Astrocyte (in vitro differentiated cells and primary cell): ENCODE measurements around the gene MOB1A. TPM values are rescaled to one million over a fixed set of nuclear protein-coding genes. Genes with fewer than 3 reads are reported as not detected.

ENCODE experiments used
- DNase-seq: peaks from one replicate; pipeline ENCODE4 v3.0.0-alpha.2; 2010; ENCODE audit warnings: low read depth
- FAIRE-seq: peaks from 2 replicates; lab custom pipeline; 2011; peaks lifted over from hg19 to GRCh38; lab: Jason Lieb, UNC
- H2AFZ ChIP-seq: 2 replicates; pipeline ENCODE4 v1.6.0; 2012; ENCODE audit warnings: low read depth, low read length, inconsistent platforms
- H3K27ac ChIP-seq: 2 replicates; pipeline ENCODE4 v1.5.1; 2011; ENCODE audit warnings: low read depth, low read length, inconsistent platforms
- H3K27me3 ChIP-seq: 2 replicates; pipeline ENCODE4 v1.6.0; 2011; ENCODE audit warnings: low read length, inconsistent platforms; ENCODE audit not compliant: insufficient read depth
- H3K36me3 ChIP-seq: 2 replicates; pipeline ENCODE4 v1.5.1; 2011; ENCODE audit warnings: low read length, inconsistent platforms; ENCODE audit not compliant: insufficient read depth
- H3K4me1 ChIP-seq: 2 replicates; pipeline ENCODE4 v1.5.1; 2011; ENCODE audit warnings: low read length, inconsistent platforms; ENCODE audit not compliant: insufficient read depth
- H3K4me2 ChIP-seq: 2 replicates; pipeline ENCODE4 v1.6.0; 2012; ENCODE audit warnings: low read length, inconsistent platforms
- H3K4me3 ChIP-seq: 2 replicates; pipeline ENCODE4 v1.5.1; 2011; ENCODE audit warnings: low read depth, mild to moderate bottlenecking, low read length, inconsistent platforms; ENCODE audit not compliant: insufficient read depth
- H3K79me2 ChIP-seq: 2 replicates; pipeline ENCODE4 v1.6.0; 2012; ENCODE audit warnings: mild to moderate bottlenecking, low read length, inconsistent platforms; ENCODE audit not compliant: insufficient read depth
- H3K9ac ChIP-seq: 2 replicates; pipeline ENCODE4 v1.6.0; 2012; ENCODE audit warnings: mild to moderate bottlenecking, low read length, inconsistent platforms
- H3K9me3 ChIP-seq: 2 replicates; pipeline ENCODE4 v1.5.1; 2012; ENCODE audit warnings: low read depth, mild to moderate bottlenecking, low read length, inconsistent platforms; ENCODE audit not compliant: insufficient read depth
- H4K20me1 ChIP-seq: 2 replicates; pipeline ENCODE4 v1.6.0; 2012; ENCODE audit warnings: low read length, inconsistent platforms; ENCODE audit not compliant: insufficient read depth
- H3K27ac Mint-ChIP-seq: one replicate; pipeline ENCODE4 v1.8.0; 2021; ENCODE audit warnings: mild to moderate bottlenecking, mixed read lengths; ENCODE audit not compliant: unreplicated experiment
- H3K27me3 Mint-ChIP-seq: one replicate; pipeline ENCODE4 v1.8.0; 2021; ENCODE audit warnings: low read depth, mixed read lengths; ENCODE audit not compliant: unreplicated experiment
- H3K36me3 Mint-ChIP-seq: one replicate; pipeline ENCODE4 v1.8.0; 2021; ENCODE audit warnings: low read depth, mixed read lengths; ENCODE audit not compliant: unreplicated experiment
- H3K4me1 Mint-ChIP-seq: one replicate; pipeline ENCODE4 v1.8.0; 2021; ENCODE audit warnings: low read depth, mixed read lengths; ENCODE audit not compliant: unreplicated experiment
- H3K4me3 Mint-ChIP-seq: one replicate; pipeline ENCODE4 v1.8.0; 2021; ENCODE audit warnings: mild to moderate bottlenecking, moderate library complexity, mixed read lengths; ENCODE audit not compliant: unreplicated experiment
- H3K9me3 Mint-ChIP-seq: one replicate; pipeline ENCODE4 v1.8.0; 2021; ENCODE audit warnings: mild to moderate bottlenecking, mixed read lengths; ENCODE audit not compliant: unreplicated experiment
- EZH2 ChIP-seq: IDR thresholded peaks from 2 replicates; pipeline ENCODE4 v1.6.1; 2012; ENCODE audit warnings: mild to moderate bottlenecking, low read length, inconsistent platforms; ENCODE audit not compliant: insufficient read depth
- total RNA-seq: library from RNA; stranded (reverse); gene quantifications from 2 replicates; pipeline ENCODE4 v1.2.1, GENCODE V29; 2021
- TF ChIP-seq, protein P1 (sequence below): IDR thresholded peaks from 2 replicates; pipeline ENCODE4 v1.5.1; 2011; ENCODE audit warnings: low read depth, mild to moderate bottlenecking, inconsistent platforms, low read length, moderate library complexity; ENCODE audit not compliant: insufficient read depth

Gene MOB1A
- total RNA-seq, 1 donor from 2014 or later: 116 TPM

DNA sequence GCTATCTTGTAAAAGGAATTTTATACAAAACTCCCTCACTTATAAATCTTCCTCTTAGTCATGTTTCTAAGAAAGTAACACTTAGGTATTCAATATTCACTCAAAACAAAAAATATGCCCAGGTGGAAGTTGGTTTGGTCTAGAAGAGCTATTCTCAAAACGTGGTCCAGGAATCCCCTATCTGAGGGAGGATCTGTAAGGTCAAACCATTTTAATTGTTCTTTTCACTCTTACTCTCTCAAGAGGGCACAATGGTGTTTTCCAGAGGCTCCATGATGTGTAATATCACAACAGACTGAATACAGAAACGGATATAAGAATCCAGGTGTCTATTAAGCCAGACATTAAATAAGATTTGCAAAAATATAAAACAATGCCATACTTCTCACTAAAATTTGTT, 9.9 kb downstream of the MOB1A start:
- no peaks in the 10 kb centered on the region for H3K4me1 ChIP-seq
- H3K9ac ChIP-seq: no peak overlapping the region
- Mint-ChIP-seq H3K4me1 (no peaks in the 10 kb centered on the region), H3K9me3 (no peaks in the 10 kb centered on the region), H3K27ac (no peak overlapping the region), H3K27me3 (no peaks in the 10 kb centered on the region), H3K4me3 (no peak overlapping the region), H3K36me3 (peaks cover 6% of the 10 kb centered on the region)
- FAIRE-seq: no peak
- H3K27me3 ChIP-seq: no peaks in the 10 kb centered on the region
- H3K9me3 ChIP-seq: no peaks in the 10 kb centered on the region
- H3K27ac ChIP-seq: no peak overlapping the region
- H3K79me2 ChIP-seq: peaks cover 60% of the 10 kb centered on the region
- no peak overlapping the region for H2AFZ ChIP-seq
- H3K4me2 ChIP-seq: no peak overlapping the region
- peaks cover 50% of the 10 kb centered on the region for H3K36me3 ChIP-seq
- DNase-seq: no peak
- no peak overlapping the region for H3K4me3 ChIP-seq
- no peak for TF ChIP-seq EZH2
- TF ChIP-seq, protein P1, sequence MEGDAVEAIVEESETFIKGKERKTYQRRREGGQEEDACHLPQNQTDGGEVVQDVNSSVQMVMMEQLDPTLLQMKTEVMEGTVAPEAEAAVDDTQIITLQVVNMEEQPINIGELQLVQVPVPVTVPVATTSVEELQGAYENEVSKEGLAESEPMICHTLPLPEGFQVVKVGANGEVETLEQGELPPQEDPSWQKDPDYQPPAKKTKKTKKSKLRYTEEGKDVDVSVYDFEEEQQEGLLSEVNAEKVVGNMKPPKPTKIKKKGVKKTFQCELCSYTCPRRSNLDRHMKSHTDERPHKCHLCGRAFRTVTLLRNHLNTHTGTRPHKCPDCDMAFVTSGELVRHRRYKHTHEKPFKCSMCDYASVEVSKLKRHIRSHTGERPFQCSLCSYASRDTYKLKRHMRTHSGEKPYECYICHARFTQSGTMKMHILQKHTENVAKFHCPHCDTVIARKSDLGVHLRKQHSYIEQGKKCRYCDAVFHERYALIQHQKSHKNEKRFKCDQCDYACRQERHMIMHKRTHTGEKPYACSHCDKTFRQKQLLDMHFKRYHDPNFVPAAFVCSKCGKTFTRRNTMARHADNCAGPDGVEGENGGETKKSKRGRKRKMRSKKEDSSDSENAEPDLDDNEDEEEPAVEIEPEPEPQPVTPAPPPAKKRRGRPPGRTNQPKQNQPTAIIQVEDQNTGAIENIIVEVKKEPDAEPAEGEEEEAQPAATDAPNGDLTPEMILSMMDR: no peak
- H4K20me1 ChIP-seq: peaks cover 28% of the 10 kb centered on the region

DNA sequence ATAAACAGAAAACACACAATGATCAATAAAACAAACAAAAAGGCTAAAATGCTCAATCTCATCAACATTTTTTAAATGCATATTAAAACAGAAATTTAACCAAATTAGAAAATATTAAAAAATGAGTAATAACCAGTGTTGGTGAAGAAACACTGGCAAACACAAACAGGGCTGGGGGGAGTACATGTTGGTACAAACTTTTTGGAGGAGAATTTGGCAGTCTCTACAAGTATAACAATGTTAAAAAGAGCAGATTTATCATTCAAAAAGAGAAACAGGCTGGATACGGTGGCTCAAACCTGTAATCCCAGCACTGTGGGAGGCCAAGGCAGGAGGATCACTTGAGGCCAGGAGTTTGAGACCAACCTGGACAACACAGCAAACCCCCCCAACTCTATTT, 13.9 kb downstream of the MOB1A start:
- no peaks in the 10 kb centered on the region for H3K27me3 ChIP-seq
- no peak overlapping the region for H3K4me2 ChIP-seq
- FAIRE-seq: no peak
- no peak overlapping the region for H3K27ac ChIP-seq
- H3K4me1 ChIP-seq: no peaks in the 10 kb centered on the region
- H3K9ac ChIP-seq: no peak overlapping the region
- H4K20me1 ChIP-seq: peaks cover 28% of the 10 kb centered on the region
- no peaks in the 10 kb centered on the region for H3K9me3 ChIP-seq
- H3K36me3 Mint-ChIP-seq: peaks cover 8% of the 10 kb centered on the region
- no peak overlapping the region for H3K27ac Mint-ChIP-seq
- no peaks in the 10 kb centered on the region for H3K4me1 Mint-ChIP-seq
- no peaks in the 10 kb centered on the region for H3K9me3 Mint-ChIP-seq
- H3K27me3 Mint-ChIP-seq: no peaks in the 10 kb centered on the region
- TF ChIP-seq EZH2: no peak
- TF ChIP-seq, protein P1: no peak
- no peak for DNase-seq
- H3K4me3 Mint-ChIP-seq: no peak overlapping the region
- H3K36me3 ChIP-seq: peaks cover 41% of the 10 kb centered on the region
- no peak overlapping the region for H2AFZ ChIP-seq
- H3K79me2 ChIP-seq: peaks cover 39% of the 10 kb centered on the region
- no peak overlapping the region for H3K4me3 ChIP-seq

DNA sequence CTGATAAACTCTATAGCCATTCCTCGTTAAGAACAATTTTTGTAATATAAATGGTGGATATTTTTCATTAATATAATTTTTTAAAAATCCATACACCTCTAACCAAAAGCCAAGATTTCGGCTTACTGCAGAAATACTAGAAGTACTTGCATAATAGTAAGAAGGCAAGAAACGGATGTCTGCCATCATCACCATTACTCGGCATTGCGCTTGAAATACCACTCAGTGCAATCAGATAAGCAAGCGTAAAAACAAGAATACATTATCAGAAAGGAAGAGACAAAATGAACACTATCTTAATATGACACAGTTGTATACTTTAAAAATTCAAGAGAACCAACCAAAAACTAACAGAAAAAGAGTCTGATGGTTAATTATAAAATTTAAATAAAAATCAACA, 15.7 kb downstream of the MOB1A start:
- Histone ChIP-seq H4K20me1 (peaks cover 32% of the 10 kb centered on the region), H3K36me3 (peaks cover 45% of the 10 kb centered on the region), H3K4me1 (no peaks in the 10 kb centered on the region), H3K27me3 (no peaks in the 10 kb centered on the region), H3K79me2 (peaks cover 29% of the 10 kb centered on the region), H3K27ac (no peak overlapping the region), H3K9ac (no peak overlapping the region), H3K4me3 (no peak overlapping the region), H2AFZ (no peak overlapping the region), H3K9me3 (no peaks in the 10 kb centered on the region), H3K4me2 (no peak overlapping the region)
- no peak overlapping the region for H3K4me3 Mint-ChIP-seq
- H3K27me3 Mint-ChIP-seq: no peaks in the 10 kb centered on the region
- DNase-seq (no peak), FAIRE-seq (no peak)
- peaks cover 6% of the 10 kb centered on the region for H3K36me3 Mint-ChIP-seq
- H3K9me3 Mint-ChIP-seq: no peaks in the 10 kb centered on the region
- H3K4me1 Mint-ChIP-seq: no peaks in the 10 kb centered on the region
- H3K27ac Mint-ChIP-seq: no peak overlapping the region
- TF ChIP-seq, protein P1: no peak
